GM12864 (cell line): ENCODE results near the gene TGIF2.
"Not testable (repeated sequence)": the region's sequence is repeated elsewhere in the genome, so short reads cannot be mapped to it uniquely, and the experiment has no call there.

Source experiments
- DNase-seq: peaks from one replicate; pipeline ENCODE4 v3.0.0-alpha.2; 2011; ENCODE audit warnings: low read depth
- H3K4me3 ChIP-seq: 2 replicates; pipeline ENCODE4 v1.5.1; 2011; ENCODE audit warnings: mild to moderate bottlenecking, low read depth, low read length, control low read depth
- CTCF ChIP-seq: IDR thresholded peaks from 2 replicates; pipeline ENCODE4 v1.5.1; 2011; ENCODE audit warnings: low read depth, mild to moderate bottlenecking, moderate library complexity, low read length, control low read depth, inconsistent platforms; ENCODE audit errors: missing control alignments

Gene TGIF2

GRCh38 chr20:36607586-36608387 lies 34.4 kb downstream of the TGIF2 start:
- peak overlapping the region; percentile 93; the same call in 1 of the 2 replicates for H3K4me3 ChIP-seq
- DNase-seq = no peak
- TF ChIP-seq CTCF = no peak

- not testable (repeated sequence) for H3K4me3 ChIP-seq, DNase-seq
These were observed 35.0 kb downstream of the TGIF2 start for GRCh38 chr20:36608388-36608728.

- DNase-seq = no peak
- no peak for TF ChIP-seq CTCF
- H3K4me3 ChIP-seq = no peak overlapping the region
These were observed 38.2 kb downstream of the TGIF2 start for GRCh38 chr20:36611625-36612024.

- TF ChIP-seq CTCF = no peak
- H3K4me3 ChIP-seq = no peak overlapping the region
- no peak for DNase-seq
These were observed 40.6 kb downstream of the TGIF2 start for GRCh38 chr20:36613974-36614373.

- no peak for DNase-seq
- no peak overlapping the region for H3K4me3 ChIP-seq
- TF ChIP-seq CTCF = no peak
These were observed 41.6 kb downstream of the TGIF2 start for GRCh38 chr20:36614781-36615557.

DNA sequence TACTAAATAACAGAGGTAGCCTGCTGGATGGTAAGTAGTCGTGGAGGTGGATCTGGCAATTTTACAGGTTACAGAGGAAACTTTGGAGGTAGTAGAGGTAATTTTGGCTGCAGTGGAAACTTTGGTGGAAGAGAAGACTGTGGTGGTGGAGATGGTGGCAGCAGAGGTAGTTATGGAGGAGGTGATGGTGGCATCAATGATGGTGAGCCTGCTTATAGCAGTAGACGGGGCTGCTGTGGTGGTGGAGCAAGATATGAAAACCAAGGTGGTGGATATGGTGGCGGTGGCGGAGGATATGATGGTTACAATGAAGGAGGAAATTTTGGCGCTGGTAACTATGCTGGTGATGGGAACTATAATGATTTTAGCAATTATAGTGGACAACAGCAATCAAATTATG lies 47.5 kb downstream of the TGIF2 start:
- no peak for TF ChIP-seq CTCF
- DNase-seq = no peak
- H3K4me3 ChIP-seq = no peak overlapping the region

GRCh38 chr20:36623444-36623843 lies 50.0 kb downstream of the TGIF2 start:
- H3K4me3 ChIP-seq = no peak overlapping the region
- no peak for DNase-seq
- TF ChIP-seq CTCF = no peak
